Progenitor cell of endocrine pancreas (in vitro differentiated cells): ENCODE measurements around the gene STARD13. TPM values are rescaled to one million over a fixed set of nuclear protein-coding genes. Genes with fewer than 3 reads are reported as not detected.

Source experiments
- DNase-seq: peaks from one replicate; pipeline ENCODE4 v3.0.0; 2021; ENCODE audit warnings: low spot score; ENCODE audit not compliant: unreplicated experiment
- H3K27ac Mint-ChIP-seq: 2 replicates; pipeline ENCODE4 v1.8.0; 2021; ENCODE audit warnings: mild to moderate bottlenecking, moderate library complexity, mixed read lengths
- H3K27me3 Mint-ChIP-seq: 2 replicates; pipeline ENCODE4 v1.8.0; 2021; ENCODE audit warnings: mixed read lengths
- H3K36me3 Mint-ChIP-seq: 2 replicates; pipeline ENCODE4 v1.8.0; 2022; ENCODE audit warnings: mixed read lengths; ENCODE audit not compliant: insufficient read depth
- H3K4me1 Mint-ChIP-seq: 2 replicates; pipeline ENCODE4 v1.8.0; 2021; ENCODE audit warnings: low read depth, mixed read lengths
- H3K4me3 Mint-ChIP-seq: 2 replicates; pipeline ENCODE4 v1.8.0; 2021; ENCODE audit warnings: low read depth, mild to moderate bottlenecking, moderate library complexity, mixed read lengths
- H3K9me3 Mint-ChIP-seq: 2 replicates; pipeline ENCODE4 v1.8.0; 2021; ENCODE audit warnings: low read depth, mixed read lengths
- CTCF ChIP-seq: fragments of 200-600 bp; sonication (generic); IDR thresholded peaks from one replicate; pipeline ENCODE4 v1.5.0; 2021; ENCODE audit warnings: antibody characterized with exemption, mild to moderate bottlenecking; ENCODE audit not compliant: unreplicated experiment
- total RNA-seq: library from RNA; stranded (reverse); gene quantifications from 2 replicates; pipeline ENCODE4 v1.2.1, GENCODE V29; 2021

The STARD13 gene
- total RNA-seq, 1 donor from 2014 or later: 11.7 TPM

- no peaks in the 10 kb centered on the region for H3K36me3 Mint-ChIP-seq
- H3K4me1 Mint-ChIP-seq: peaks cover 3% of the 10 kb centered on the region
- no peak for DNase-seq
- TF ChIP-seq CTCF: no peak
- no peak overlapping the region for H3K4me3 Mint-ChIP-seq
- no peaks in the 10 kb centered on the region for H3K9me3 Mint-ChIP-seq
- H3K27ac Mint-ChIP-seq: no peak overlapping the region
- peaks cover 6% of the 10 kb centered on the region for H3K27me3 Mint-ChIP-seq
Measured at GRCh38 chr13:33328701-33329100, 43.1 kb upstream of the STARD13 start.

GRCh38 chr13:33326723-33327122 is 41.2 kb upstream of the STARD13 start:
- Mint-ChIP-seq H3K36me3 (no peaks in the 10 kb centered on the region), H3K4me3 (no peak overlapping the region), H3K27me3 (peaks cover 3% of the 10 kb centered on the region), H3K4me1 (peaks cover 3% of the 10 kb centered on the region), H3K27ac (no peak overlapping the region), H3K9me3 (no peaks in the 10 kb centered on the region)
- no peak for TF ChIP-seq CTCF
- no peak for DNase-seq

- Mint-ChIP-seq H3K27ac (no peak overlapping the region), H3K36me3 (no peaks in the 10 kb centered on the region), H3K27me3 (peaks cover 3% of the 10 kb centered on the region), H3K4me1 (peaks cover 3% of the 10 kb centered on the region), H3K9me3 (no peaks in the 10 kb centered on the region), H3K4me3 (no peak overlapping the region)
- TF ChIP-seq CTCF: no peak
- no peak for DNase-seq
Measured at GRCh38 chr13:33326246-33326645, 40.7 kb upstream of the STARD13 start.

GRCh38 chr13:33323801-33324510 is 38.4 kb upstream of the STARD13 start:
- H3K4me3 Mint-ChIP-seq: no peak overlapping the region
- TF ChIP-seq CTCF: no peak
- H3K36me3 Mint-ChIP-seq: no peaks in the 10 kb centered on the region
- no peak for DNase-seq
- H3K4me1 Mint-ChIP-seq: peaks cover 3% of the 10 kb centered on the region
- H3K27me3 Mint-ChIP-seq: no peaks in the 10 kb centered on the region
- no peak overlapping the region for H3K27ac Mint-ChIP-seq
- no peaks in the 10 kb centered on the region for H3K9me3 Mint-ChIP-seq

- Mint-ChIP-seq H3K4me1 (peaks cover 3% of the 10 kb centered on the region), H3K9me3 (peaks cover 3% of the 10 kb centered on the region), H3K27me3 (no peaks in the 10 kb centered on the region), H3K4me3 (no peak overlapping the region), H3K36me3 (no peaks in the 10 kb centered on the region), H3K27ac (no peak overlapping the region)
- DNase-seq: no peak
- TF ChIP-seq CTCF: no peak
Measured at GRCh38 chr13:33322965-33323668, 37.6 kb upstream of the STARD13 start.
